ENCODE measurements around the gene GLS. TPM values are rescaled to one million over a fixed set of nuclear protein-coding genes. Genes with fewer than 3 reads are reported as not detected.

Gene GLS
- total RNA-seq, 2 donors from 2014 or later = 415 to 476 TPM

GRCh38 chr2:190904640-190905261 lies 24.1 kb downstream of the GLS start:
- peaks cover 21 to 29% of the 10 kb centered on the region in 2 donors for H3K4me1 ChIP-seq (ENCODE audit: control insufficient read depth in 1 of 2, low read depth in 2 of 2)
- ATAC-seq (ENCODE audit: insufficient number of reproducible peaks, low FRiP score, low read depth) (no peak), DNase-seq (ENCODE audit: low spot score) (no peak)
- peak overlapping the region; percentile 14 to 15 for H3K27ac ChIP-seq
- no peaks in the 10 kb centered on the region for H3K27me3 ChIP-seq (replicated peaks; ENCODE audit: insufficient read depth)
- TF ChIP-seq CTCF (IDR thresholded peaks at IDR 0.05) = no peak
- no peaks in the 10 kb centered on the region for H3K9me3 ChIP-seq
- peaks cover 12% of the 10 kb centered on the region for H3K36me3 ChIP-seq
- no peak overlapping the region for H3K4me3 ChIP-seq

- ATAC-seq (ENCODE audit: insufficient number of reproducible peaks, low FRiP score, low read depth) (no peak), DNase-seq (ENCODE audit: low spot score) (no peak)
- Histone ChIP-seq H3K4me3 (no peak overlapping the region), H3K4me1 (ENCODE audit: control insufficient read depth in 1 of 2, low read depth in 2 of 2) (peaks cover 31 to 57% of the 10 kb centered on the region in 2 donors), H3K27ac (no peak overlapping the region), H3K36me3 (no peaks in the 10 kb centered on the region), H3K9me3 (no peaks in the 10 kb centered on the region), H3K27me3 (replicated peaks; ENCODE audit: insufficient read depth) (no peaks in the 10 kb centered on the region)
- TF ChIP-seq CTCF (IDR thresholded peaks at IDR 0.05) = no peak
These were observed 27.9 kb downstream of the GLS start for GRCh38 chr2:190908532-190908931.

GRCh38 chr2:190909680-190910079 lies 29.1 kb downstream of the GLS start:
- no peak for DNase-seq (ENCODE audit: low spot score)
- H3K27ac ChIP-seq = peak overlapping the region; percentile 5 to 57
- no peak overlapping the region for H3K4me3 ChIP-seq
- no peaks in the 10 kb centered on the region for H3K9me3 ChIP-seq
- TF ChIP-seq CTCF (IDR thresholded peaks at IDR 0.05) = no peak
- no peaks in the 10 kb centered on the region for H3K27me3 ChIP-seq (replicated peaks; ENCODE audit: insufficient read depth)
- peaks cover 28 to 50% of the 10 kb centered on the region in 2 donors for H3K4me1 ChIP-seq (ENCODE audit: control insufficient read depth in 1 of 2, low read depth in 2 of 2)
- peaks cover 3% of the 10 kb centered on the region for H3K36me3 ChIP-seq
- no peak for ATAC-seq (ENCODE audit: insufficient number of reproducible peaks, low FRiP score, low read depth)

- H3K4me3 ChIP-seq = no peak overlapping the region
- peaks cover 3% of the 10 kb centered on the region for H3K36me3 ChIP-seq
- peaks cover 28 to 43% of the 10 kb centered on the region in 2 donors for H3K4me1 ChIP-seq (ENCODE audit: control insufficient read depth in 1 of 2, low read depth in 2 of 2)
- H3K27me3 ChIP-seq (replicated peaks; ENCODE audit: insufficient read depth) = no peaks in the 10 kb centered on the region
- no peaks in the 10 kb centered on the region for H3K9me3 ChIP-seq
- peak overlapping the region; percentile 5 to 60 for H3K27ac ChIP-seq
- DNase-seq (ENCODE audit: low spot score) (no peak), ATAC-seq (ENCODE audit: insufficient number of reproducible peaks, low FRiP score, low read depth) (no peak)
- no peak for TF ChIP-seq CTCF (IDR thresholded peaks at IDR 0.05)
These were observed 29.9 kb downstream of the GLS start for GRCh38 chr2:190910341-190911136.

- no peaks in the 10 kb centered on the region for H3K9me3 ChIP-seq
- peaks cover 4% of the 10 kb centered on the region for H3K36me3 ChIP-seq
- H3K4me1 ChIP-seq (ENCODE audit: control insufficient read depth in 1 of 2, low read depth in 2 of 2) = peaks cover 28 to 42% of the 10 kb centered on the region in 2 donors
- H3K27ac ChIP-seq = peak overlapping the region; percentile 23 to 60
- DNase-seq (ENCODE audit: low spot score) = no peak
- no peak for ATAC-seq (ENCODE audit: insufficient number of reproducible peaks, low FRiP score, low read depth)
- H3K27me3 ChIP-seq (replicated peaks; ENCODE audit: insufficient read depth) = no peaks in the 10 kb centered on the region
- no peak for TF ChIP-seq CTCF (IDR thresholded peaks at IDR 0.05)
- no peak overlapping the region for H3K4me3 ChIP-seq
These were observed 31.2 kb downstream of the GLS start for GRCh38 chr2:190911813-190912212.

Measured in thoracic aorta (tissue), 2 donors.